ENCODE results near the gene NOD2. TPM values are rescaled to one million over a fixed set of nuclear protein-coding genes. Genes with fewer than 3 reads are reported as not detected.

Gene NOD2
- total RNA-seq, 3 donors from 2014 or later (not counting 1 experiment from before 2014, with no cell fraction given), result 2.8 to 8.6 (median 2.9) TPM

GRCh38 chr16:50657241-50657640 is 36.2 kb upstream of the NOD2 start:
- no peaks in the 10 kb centered on the region for H3K9me3 Mint-ChIP-seq
- H3K4me1 Mint-ChIP-seq, result no peaks in the 10 kb centered on the region
- no peak overlapping the region for H3K4me3 Mint-ChIP-seq
- no peaks in the 10 kb centered on the region for H3K27me3 ChIP-seq (ENCODE audit: control insufficient read depth, insufficient read depth, low read length)
- DNase-seq (no peak), ATAC-seq (no peak)
- H3K36me3 ChIP-seq (ENCODE audit: control insufficient read depth, insufficient read depth, low read length), result no peaks in the 10 kb centered on the region
- 81% methylated on average over 5 of the region's 5 CpGs for WGBS (ENCODE audit: insufficient coverage)
- intact Hi-C loops (cut with micrococcal nuclease), result no loop called here
- no peaks in the 10 kb centered on the region for H3K4me1 ChIP-seq (ENCODE audit: control insufficient read depth, insufficient read depth, low read length)
- no peak overlapping the region for H3K27ac Mint-ChIP-seq
- H3K27ac ChIP-seq (ENCODE audit: low read length), result no peak overlapping the region
- H3K27me3 Mint-ChIP-seq (ENCODE audit: low read depth in 2 of 2), result no peaks in the 10 kb centered on the region
- no peak overlapping the region for H3K4me3 ChIP-seq (ENCODE audit: low read length)
- no peak for TF ChIP-seq CTCF (IDR thresholded peaks at IDR 0.05)
- no peaks in the 10 kb centered on the region for H3K9me3 ChIP-seq (ENCODE audit: control insufficient read depth, insufficient read depth, low read length)
- no peaks in the 10 kb centered on the region for H3K36me3 Mint-ChIP-seq

- no peak for ATAC-seq
- intact Hi-C loops (cut with micrococcal nuclease), result no loop called here
- H3K9me3 ChIP-seq (ENCODE audit: control insufficient read depth, insufficient read depth, low read length), result no peaks in the 10 kb centered on the region
- H3K36me3 ChIP-seq (ENCODE audit: control insufficient read depth, insufficient read depth, low read length), result no peaks in the 10 kb centered on the region
- peaks cover 2% of the 10 kb centered on the region for H3K4me1 ChIP-seq (ENCODE audit: control insufficient read depth, insufficient read depth, low read length)
- Mint-ChIP-seq H3K27me3 (ENCODE audit: low read depth in 2 of 2) (no peaks in the 10 kb centered on the region), H3K36me3 (no peaks in the 10 kb centered on the region), H3K4me3 (no peak overlapping the region), H3K27ac (no peak overlapping the region), H3K9me3 (no peaks in the 10 kb centered on the region), H3K4me1 (peaks cover 2 to 6% of the 10 kb centered on the region in 2 donors)
- no peaks in the 10 kb centered on the region for H3K27me3 ChIP-seq (ENCODE audit: control insufficient read depth, insufficient read depth, low read length)
- DNase-seq, result no peak
- TF ChIP-seq CTCF (IDR thresholded peaks at IDR 0.05), result no peak
- H3K27ac ChIP-seq (ENCODE audit: low read length), result no peak overlapping the region
- WGBS (ENCODE audit: insufficient coverage), result 88% methylated on average over 4 of the region's 5 CpGs
- H3K4me3 ChIP-seq (ENCODE audit: low read length), result no peak overlapping the region
Measured at GRCh38 chr16:50659806-50660205, 33.6 kb upstream of the NOD2 start.

GRCh38 chr16:50662306-50662940 is 31.0 kb upstream of the NOD2 start:
- Histone ChIP-seq H3K4me3 (ENCODE audit: low read length) (no peak overlapping the region), H3K36me3 (ENCODE audit: control insufficient read depth, insufficient read depth, low read length) (no peaks in the 10 kb centered on the region), H3K4me1 (ENCODE audit: control insufficient read depth, insufficient read depth, low read length) (peaks cover 23% of the 10 kb centered on the region), H3K27ac (ENCODE audit: low read length) (no peak overlapping the region), H3K9me3 (ENCODE audit: control insufficient read depth, insufficient read depth, low read length) (no peaks in the 10 kb centered on the region), H3K27me3 (ENCODE audit: control insufficient read depth, insufficient read depth, low read length) (no peaks in the 10 kb centered on the region)
- H3K36me3 Mint-ChIP-seq, result no peaks in the 10 kb centered on the region
- no peaks in the 10 kb centered on the region for H3K9me3 Mint-ChIP-seq
- peaks cover 22 to 24% of the 10 kb centered on the region in 2 donors for H3K4me1 Mint-ChIP-seq
- TF ChIP-seq CTCF (IDR thresholded peaks at IDR 0.05), result no peak
- 98% methylated on average over 8 of the region's 10 CpGs for WGBS (ENCODE audit: insufficient coverage)
- intact Hi-C loops (cut with micrococcal nuclease), result no loop called here
- ATAC-seq, result no peak
- no peak for DNase-seq
- H3K4me3 Mint-ChIP-seq, result no peak overlapping the region
- H3K27ac Mint-ChIP-seq, result no peak overlapping the region
- no peaks in the 10 kb centered on the region for H3K27me3 Mint-ChIP-seq (ENCODE audit: low read depth in 2 of 2)

GRCh38 chr16:50664270-50664669 is 29.1 kb upstream of the NOD2 start:
- ATAC-seq, result no peak

More at GRCh38 chr16:50664270-50664669, 29.1 kb upstream of the NOD2 start:
- no peaks in the 10 kb centered on the region for H3K9me3 Mint-ChIP-seq
- intact Hi-C loops (cut with micrococcal nuclease), result no loop called here
- Histone ChIP-seq H3K4me3 (ENCODE audit: low read length) (no peak overlapping the region), H3K27ac (ENCODE audit: low read length) (no peak overlapping the region), H3K4me1 (ENCODE audit: control insufficient read depth, insufficient read depth, low read length) (peaks cover 29% of the 10 kb centered on the region), H3K9me3 (ENCODE audit: control insufficient read depth, insufficient read depth, low read length) (no peaks in the 10 kb centered on the region), H3K27me3 (ENCODE audit: control insufficient read depth, insufficient read depth, low read length) (no peaks in the 10 kb centered on the region), H3K36me3 (ENCODE audit: control insufficient read depth, insufficient read depth, low read length) (peaks cover 7% of the 10 kb centered on the region)
- H3K4me3 Mint-ChIP-seq, result no peak overlapping the region
- WGBS (ENCODE audit: insufficient coverage), result 92% methylated on average over 4 of the region's 5 CpGs
- peak overlapping the region in 1 of 2 donors; percentile 93 for H3K27ac Mint-ChIP-seq
- DNase-seq, result no peak
- no peak for TF ChIP-seq CTCF (IDR thresholded peaks at IDR 0.05)
- H3K27me3 Mint-ChIP-seq (ENCODE audit: low read depth in 2 of 2), result no peaks in the 10 kb centered on the region
- peaks cover 23 to 30% of the 10 kb centered on the region in 2 donors for H3K4me1 Mint-ChIP-seq
- H3K36me3 Mint-ChIP-seq, result no peaks in the 10 kb centered on the region

Data from natural killer cell (primary cell).